Subcutaneous preadipocyte (primary cell): ENCODE measurements around the gene SKA2. TPM values are rescaled to one million over a fixed set of nuclear protein-coding genes. Genes with fewer than 3 reads are reported as not detected.

Source experiments
- small RNA-seq: library from RNA; depleted of rRNA; stranded (forward); fragments of <200 nt; gene quantifications from one replicate; pipeline ENCODE3, GENCODE V24; 2012
- total RNA-seq: library from RNA; depleted of rRNA; stranded (reverse); fragments of >200 nt; gene quantifications from 2 replicates; pipeline ENCODE4 v1.2.3, GENCODE V29; 2012

Gene SKA2, protein sequence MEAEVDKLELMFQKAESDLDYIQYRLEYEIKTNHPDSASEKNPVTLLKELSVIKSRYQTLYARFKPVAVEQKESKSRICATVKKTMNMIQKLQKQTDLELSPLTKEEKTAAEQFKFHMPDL
- total RNA-seq = 23.9 and 35.8 TPM in 2 replicates

DNA sequence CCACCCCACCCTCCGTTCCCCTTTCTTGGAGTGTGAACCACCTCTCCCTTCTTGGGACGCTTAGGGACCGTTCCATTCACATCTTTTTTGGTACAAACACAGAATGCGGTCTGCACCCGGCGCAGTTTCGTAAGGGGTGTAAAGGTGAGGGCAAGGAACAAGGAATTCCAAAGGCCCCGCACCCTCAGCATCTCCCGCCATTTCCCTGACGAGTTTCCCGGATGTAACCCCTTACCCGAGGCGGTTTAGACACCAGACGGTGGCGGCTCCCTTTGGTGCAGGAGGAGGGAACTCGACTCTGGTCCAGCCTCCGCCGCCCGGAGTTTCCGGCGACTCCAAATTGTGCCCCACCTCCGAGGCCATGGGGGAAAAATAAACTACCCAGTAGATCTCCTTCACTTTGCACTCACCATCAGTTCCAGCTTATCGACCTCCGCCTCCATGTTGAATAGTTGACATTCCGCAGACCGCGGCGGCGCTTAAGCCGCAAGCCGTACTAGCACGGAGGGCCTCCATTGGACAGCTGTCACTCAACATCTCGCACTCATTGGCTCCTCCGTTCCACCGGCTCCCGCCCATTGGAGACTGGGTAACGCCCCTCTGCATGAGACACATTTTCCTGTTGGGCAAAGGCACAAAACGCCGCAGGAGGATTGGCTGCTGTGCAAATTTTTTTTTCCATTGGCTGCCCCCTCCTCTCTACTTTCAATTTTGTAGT is at the start of gene SKA2:
SKA2 (minus strand) TSS at position 466 of the 718 bp plus-strand sequence; CDS start at position 443, 23 bp downstream.

DNA sequence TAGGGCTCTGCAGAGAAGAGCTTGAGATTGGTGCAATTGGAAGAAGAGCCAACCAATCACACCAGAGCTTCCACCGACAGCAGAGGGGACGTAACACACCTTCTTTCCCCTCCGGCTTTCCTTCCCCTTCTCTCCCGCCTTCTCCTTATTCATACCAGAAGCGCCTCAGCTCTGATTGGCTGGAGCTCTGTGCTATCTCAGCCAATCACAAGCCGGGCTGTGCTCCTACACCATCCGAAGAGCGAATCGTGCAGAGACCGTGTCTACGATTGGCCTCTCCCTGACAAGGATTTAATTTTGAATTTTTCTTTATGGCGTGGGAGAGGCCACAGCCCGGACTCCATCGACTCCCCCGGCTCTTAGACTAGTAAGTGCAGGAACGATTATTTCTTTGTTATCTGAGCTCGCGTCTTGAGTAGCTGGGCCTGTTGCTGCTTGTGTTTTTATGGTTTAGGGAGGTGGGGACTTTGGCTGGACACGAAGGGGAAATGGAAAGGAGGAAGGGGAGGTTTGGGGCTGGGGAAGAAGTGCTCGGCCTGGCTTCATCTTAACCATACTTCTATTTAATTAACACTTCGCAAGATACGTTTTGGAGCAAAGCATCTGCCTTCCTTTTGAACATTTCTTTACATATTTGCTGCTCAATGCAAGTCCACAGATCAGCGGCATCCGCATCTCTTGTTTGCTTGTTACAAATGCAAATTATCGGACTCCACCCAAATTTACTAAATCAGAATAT is 622 bp upstream of the SKA2 start, which contains the start of gene PRR11:
PRR11 (plus strand) TSS at position 308 of the 739 bp plus-strand sequence. CDS start 14,007 bp downstream, outside the sequence.

DNA sequence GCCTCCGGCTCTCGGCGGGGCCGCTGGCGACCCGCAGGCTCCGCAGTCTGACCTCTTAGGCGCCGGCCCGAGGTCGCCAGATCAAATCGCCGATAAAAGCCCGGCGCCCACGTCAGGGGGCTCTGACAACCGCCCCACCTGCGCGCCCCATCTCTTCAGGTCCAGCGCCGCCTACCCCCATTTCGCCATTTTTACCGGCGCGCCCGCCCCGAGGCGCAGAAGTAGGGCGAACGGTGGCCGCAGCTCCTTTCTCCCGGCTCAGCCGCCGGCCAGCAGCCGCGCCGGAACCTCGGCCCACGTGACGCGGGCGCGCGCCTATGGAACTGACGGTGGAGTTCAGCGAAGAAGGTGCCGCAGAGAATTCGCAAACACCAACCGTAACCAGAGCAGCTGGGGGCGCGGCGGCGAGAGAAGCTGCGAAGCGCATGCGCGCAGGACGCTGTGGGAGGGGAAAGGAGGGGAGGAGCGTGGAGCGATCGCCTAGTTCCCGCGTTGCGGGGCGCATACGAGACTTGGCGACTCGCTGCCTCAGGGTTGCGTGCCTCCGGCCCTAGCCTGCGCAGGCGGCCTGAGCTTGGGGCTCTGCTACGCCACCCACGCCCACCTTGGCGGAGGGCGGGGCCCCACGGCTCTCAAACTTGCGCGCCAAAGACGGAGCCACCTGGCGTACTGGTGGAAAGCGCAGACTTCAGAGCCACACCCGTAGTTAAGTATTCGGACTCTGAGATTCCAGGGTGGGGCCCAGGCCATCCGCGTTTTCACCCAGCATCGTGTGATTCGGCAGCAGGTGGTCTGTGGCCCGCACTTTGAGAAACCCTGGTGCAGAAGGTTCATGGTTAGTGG is 48.3 kb downstream of the SKA2 start, which contains the start of gene TRIM37:
TRIM37 (minus strand) TSS at position 418 of the 843 bp plus-strand sequence. CDS start 419 bp downstream, outside the sequence.

Small RNA genes within 50 kb of the gene (small RNA-seq; reads per million reads assigned to genes)
- 122 reads per million, percentile 99 among the genes with 10 or more reads in this experiment for gene MIR301A
- 41.1 reads per million, percentile 98 among the genes with 10 or more reads in this experiment for gene MIR454
- 3.4 reads per million, percentile 88 among the genes with 10 or more reads in this experiment for gene RNU2-58P

Other genes with a start within 250 kb of the SKA2 start
- gene TRIM37, start 48.3 kb downstream of the SKA2 start, total RNA-seq = 23.5 and 26.8 TPM in 2 replicates
- 23.9 and 49.2 TPM in 2 replicates for gene PRR11, start 560 bp upstream of the SKA2 start, total RNA-seq
- gene SMG8, start 54.8 kb upstream of the SKA2 start, total RNA-seq = 14.7 and 19.5 TPM in 2 replicates
- 0.37 and 0.59 TPM in 2 replicates for gene GDPD1, start 65.3 kb upstream of the SKA2 start, total RNA-seq
- 8.2 and 11.0 TPM in 2 replicates for gene YPEL2, start 176.5 kb upstream of the SKA2 start, total RNA-seq